ENCODE measurements around the gene MT1A. TPM values are rescaled to one million over a fixed set of nuclear protein-coding genes. Genes with fewer than 3 reads are reported as not detected.

MT1A gene
- total RNA-seq, 1 donor from 2014 or later, result 62.4 TPM

DNA sequence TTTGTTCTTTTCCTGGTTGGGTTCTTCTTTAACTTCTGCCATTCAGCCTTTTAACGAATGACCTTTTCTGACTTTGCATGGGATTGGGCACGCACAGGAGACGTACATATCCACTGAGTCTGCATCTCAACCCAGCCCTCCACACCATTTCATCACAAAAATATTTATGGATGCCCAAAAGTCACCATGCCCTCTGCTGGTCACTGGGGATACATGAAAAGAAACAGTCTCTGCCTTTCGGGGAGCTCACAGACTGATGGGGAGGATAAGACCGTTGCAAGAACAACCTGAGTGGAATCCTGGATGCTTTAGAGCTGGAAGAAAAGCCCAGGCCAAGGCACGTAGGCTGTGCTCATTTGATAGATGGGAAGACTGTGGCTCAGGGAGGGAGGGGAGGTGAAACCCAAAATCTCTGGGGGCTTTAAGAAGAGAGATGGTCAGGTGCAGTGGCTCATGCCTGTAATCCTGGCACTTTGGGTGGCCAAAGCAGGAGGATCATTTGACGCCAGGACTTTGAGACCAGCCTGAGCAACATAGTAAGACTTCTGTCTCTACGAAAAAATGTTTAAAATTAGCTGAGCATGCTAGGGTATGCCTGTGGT is 38.0 kb upstream of the MT1A start:
- DNase-seq (ENCODE audit: low read depth), result no peak
- TF ChIP-seq, protein P1, sequence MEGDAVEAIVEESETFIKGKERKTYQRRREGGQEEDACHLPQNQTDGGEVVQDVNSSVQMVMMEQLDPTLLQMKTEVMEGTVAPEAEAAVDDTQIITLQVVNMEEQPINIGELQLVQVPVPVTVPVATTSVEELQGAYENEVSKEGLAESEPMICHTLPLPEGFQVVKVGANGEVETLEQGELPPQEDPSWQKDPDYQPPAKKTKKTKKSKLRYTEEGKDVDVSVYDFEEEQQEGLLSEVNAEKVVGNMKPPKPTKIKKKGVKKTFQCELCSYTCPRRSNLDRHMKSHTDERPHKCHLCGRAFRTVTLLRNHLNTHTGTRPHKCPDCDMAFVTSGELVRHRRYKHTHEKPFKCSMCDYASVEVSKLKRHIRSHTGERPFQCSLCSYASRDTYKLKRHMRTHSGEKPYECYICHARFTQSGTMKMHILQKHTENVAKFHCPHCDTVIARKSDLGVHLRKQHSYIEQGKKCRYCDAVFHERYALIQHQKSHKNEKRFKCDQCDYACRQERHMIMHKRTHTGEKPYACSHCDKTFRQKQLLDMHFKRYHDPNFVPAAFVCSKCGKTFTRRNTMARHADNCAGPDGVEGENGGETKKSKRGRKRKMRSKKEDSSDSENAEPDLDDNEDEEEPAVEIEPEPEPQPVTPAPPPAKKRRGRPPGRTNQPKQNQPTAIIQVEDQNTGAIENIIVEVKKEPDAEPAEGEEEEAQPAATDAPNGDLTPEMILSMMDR (conservative IDR thresholded peaks at IDR 0.05; ENCODE audit: low read depth, low read length), result peak; percentile 86
- H3K4me3 ChIP-seq (ENCODE audit: low read depth, low read length), result no peak overlapping the region

DNA sequence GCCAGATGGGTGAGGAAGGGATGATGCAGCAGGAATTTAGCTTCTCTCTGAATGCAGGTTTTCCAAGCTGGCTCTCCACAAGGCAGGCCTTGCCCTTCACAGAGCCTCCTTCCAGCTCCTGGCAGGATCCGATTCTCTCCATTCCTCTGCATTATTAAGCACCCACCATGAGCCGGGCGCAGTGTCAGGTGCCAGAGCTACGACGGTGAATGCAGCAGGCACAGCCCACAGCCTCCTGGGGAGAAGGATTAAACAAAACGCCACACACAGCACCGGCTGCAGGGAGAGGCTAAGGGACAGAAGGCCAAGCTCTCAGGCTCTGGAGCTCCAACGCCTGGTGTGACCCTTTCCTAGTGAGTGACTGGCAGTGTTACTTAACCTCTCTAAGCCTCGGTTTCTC is 37.1 kb upstream of the MT1A start:
- no peak overlapping the region for H3K4me3 ChIP-seq (ENCODE audit: low read depth, low read length)
- DNase-seq (ENCODE audit: low read depth), result no peak
- TF ChIP-seq, protein P1 (conservative IDR thresholded peaks at IDR 0.05; ENCODE audit: low read depth, low read length), result no peak

DNA sequence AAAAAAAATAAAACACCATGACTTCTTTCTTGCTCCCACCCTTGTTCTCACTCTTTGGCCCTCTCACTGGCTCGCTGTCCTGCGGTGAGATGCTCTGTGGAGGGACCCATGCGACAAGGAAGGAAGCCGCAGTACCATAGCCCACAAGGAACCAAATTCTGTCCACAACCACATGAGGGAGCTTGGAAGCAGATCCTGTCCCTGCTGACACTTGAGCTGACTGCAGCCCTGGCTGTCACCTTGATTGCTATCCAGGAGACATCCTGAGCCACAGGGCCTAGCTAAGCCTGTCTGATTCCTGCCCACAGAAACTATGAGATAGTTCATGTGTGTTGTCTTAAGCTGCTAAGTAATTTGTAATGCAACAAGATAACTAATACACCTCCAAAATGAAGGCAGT is 34.9 kb upstream of the MT1A start:
- TF ChIP-seq, protein P1 (conservative IDR thresholded peaks at IDR 0.05; ENCODE audit: low read depth, low read length), result peak; percentile 58
- no peak overlapping the region for H3K4me3 ChIP-seq (ENCODE audit: low read depth, low read length)
- DNase-seq (ENCODE audit: low read depth), result no peak

DNA sequence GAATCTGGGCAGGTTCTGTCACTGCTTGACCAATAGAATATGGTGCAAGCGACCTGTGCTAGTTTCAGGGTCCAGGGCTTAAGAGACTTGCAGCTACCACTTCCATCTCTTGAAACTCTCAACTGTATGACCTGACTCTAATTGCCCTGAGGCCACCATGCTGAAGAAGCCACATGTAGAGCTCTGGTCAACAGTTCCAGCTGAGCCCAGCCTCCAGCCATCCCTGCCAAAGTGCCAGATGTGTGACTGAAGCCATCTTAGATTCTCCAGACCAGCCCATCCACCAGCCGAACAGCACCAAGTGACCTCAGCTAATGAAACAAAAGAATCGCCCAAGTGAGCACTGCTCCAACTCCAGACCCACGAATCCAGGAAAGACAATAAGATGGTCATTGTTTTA is 33.5 kb upstream of the MT1A start:
- DNase-seq (ENCODE audit: low read depth), result no peak
- no peak overlapping the region for H3K4me3 ChIP-seq (ENCODE audit: low read depth, low read length)
- TF ChIP-seq, protein P1 (conservative IDR thresholded peaks at IDR 0.05; ENCODE audit: low read depth, low read length), result no peak

DNA sequence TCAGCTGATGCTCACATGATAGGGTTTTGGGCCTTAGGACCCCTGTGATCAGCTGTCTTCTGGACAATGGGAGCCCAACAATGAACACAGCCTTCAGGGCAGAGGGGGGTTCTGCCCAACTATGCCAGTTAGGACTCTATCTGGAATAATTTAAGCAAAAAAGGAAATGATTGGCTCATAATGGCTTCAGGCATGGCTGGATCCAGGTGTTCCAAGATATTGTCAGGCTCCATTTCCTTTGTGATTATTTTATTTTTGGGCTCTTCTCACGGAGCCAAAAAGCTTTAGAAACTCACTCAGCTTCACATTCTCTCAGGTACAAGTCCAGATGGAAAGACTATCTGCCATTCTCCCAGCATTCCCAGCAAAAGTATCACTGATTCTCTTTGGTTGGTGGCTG is 33.0 kb upstream of the MT1A start:
- TF ChIP-seq, protein P1 (conservative IDR thresholded peaks at IDR 0.05; ENCODE audit: low read depth, low read length), result no peak
- DNase-seq (ENCODE audit: low read depth), result no peak
- no peak overlapping the region for H3K4me3 ChIP-seq (ENCODE audit: low read depth, low read length)

DNA sequence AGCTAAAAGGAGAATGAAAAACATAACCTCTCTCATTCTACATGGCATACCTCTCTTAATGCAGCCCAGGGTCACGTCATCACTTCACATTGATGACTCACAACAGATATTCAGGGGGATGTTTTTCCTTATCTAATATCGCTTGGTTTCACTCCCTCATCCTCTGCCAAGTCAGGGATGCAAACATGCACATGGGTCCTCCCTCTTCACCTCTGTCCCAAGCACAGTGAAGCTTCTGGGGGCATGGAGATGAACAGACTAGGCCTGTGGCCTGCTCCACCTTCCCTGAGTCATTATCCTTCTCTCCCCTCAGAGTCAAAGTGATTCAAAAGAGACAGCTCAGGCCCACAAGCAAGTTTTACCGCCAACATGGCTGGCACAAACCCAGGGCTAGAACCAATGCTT is 32.4 kb upstream of the MT1A start:
- no peak overlapping the region for H3K4me3 ChIP-seq (ENCODE audit: low read depth, low read length)
- TF ChIP-seq, protein P1 (conservative IDR thresholded peaks at IDR 0.05; ENCODE audit: low read depth, low read length), result no peak
- DNase-seq (ENCODE audit: low read depth), result no peak

DNA sequence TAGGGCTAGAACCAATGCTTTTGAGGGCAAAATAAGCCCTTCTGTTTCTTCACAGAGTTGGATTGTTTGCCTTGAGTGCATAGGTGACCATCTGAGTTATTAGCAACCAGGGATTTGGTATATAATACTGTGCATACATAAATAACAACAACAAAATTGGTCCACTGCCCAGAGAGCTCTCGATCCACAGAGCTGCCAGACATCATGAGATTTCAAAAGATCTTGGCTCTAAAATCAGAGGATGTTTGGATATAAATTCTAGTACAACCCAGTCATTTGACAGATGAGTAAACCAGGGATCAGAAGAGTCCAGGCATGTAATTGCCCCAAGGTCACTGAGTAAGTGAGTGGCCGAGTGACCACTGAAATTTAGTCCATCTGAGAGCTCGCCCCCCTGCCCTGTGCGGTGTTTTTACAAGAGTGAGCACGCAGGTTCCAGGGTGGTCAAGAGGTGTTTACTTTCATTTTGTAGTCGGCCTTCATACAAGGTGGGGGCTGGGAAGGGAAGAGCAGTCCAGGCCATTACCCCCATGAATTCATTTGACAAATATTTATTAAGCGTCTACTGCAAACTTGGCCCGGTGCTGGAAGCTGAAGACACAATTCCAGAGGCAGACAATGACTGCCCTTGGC is 31.9 kb upstream of the MT1A start:
- TF ChIP-seq, protein P1 (conservative IDR thresholded peaks at IDR 0.05; ENCODE audit: low read depth, low read length), result no peak
- DNase-seq (ENCODE audit: low read depth), result peak; percentile 83
- peak overlapping the region; percentile 28 for H3K4me3 ChIP-seq (ENCODE audit: low read depth, low read length)

All from epithelial cell of proximal tubule (primary cell).